Measurements from ENCODE around the gene NCKAP5L. TPM values are rescaled to one million over a fixed set of nuclear protein-coding genes. Genes with fewer than 3 reads are reported as not detected.

Gene NCKAP5L
- polyA plus RNA-seq, 3 donors, result 3.7 to 14.9 (median 6.8) TPM

DNA sequence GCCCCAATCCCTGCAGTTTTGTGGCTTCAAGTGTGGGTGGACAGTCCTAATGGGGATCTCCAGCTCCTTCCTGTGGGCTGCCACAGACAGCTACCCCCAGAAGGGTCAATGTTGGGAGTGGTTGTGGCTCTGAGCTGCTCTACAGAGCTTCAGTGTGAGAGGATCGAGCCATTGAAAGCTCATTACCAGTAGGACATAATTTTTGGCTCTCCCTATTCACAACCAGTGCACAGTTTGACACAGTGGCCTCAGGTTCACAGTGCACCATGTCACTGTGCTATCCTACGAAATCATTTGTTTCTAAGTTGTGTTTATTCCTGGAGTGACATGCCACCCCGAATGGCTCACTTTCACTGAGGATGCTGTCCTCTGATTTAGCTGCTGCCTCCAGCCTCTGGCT is 64.1 kb downstream of the NCKAP5L start:
- no peak overlapping the region for H3K4me3 Mint-ChIP-seq
- peak overlapping the region in 1 of 2 donors; percentile 55 for H3K27ac ChIP-seq (ENCODE audit: low read depth in 1 of 2, low read length in 2 of 2)
- whole genome bisulfite sequencing (ENCODE audit: insufficient coverage), result 71% methylated on average over 2 of the region's 3 CpGs
- no peak overlapping the region for H2AFZ ChIP-seq (ENCODE audit: insufficient read depth, low read depth, low read length, poor library complexity, severe bottlenecking)
- peaks cover 11% of the 10 kb centered on the region for H3K4me1 Mint-ChIP-seq
- TF ChIP-seq, protein P1, sequence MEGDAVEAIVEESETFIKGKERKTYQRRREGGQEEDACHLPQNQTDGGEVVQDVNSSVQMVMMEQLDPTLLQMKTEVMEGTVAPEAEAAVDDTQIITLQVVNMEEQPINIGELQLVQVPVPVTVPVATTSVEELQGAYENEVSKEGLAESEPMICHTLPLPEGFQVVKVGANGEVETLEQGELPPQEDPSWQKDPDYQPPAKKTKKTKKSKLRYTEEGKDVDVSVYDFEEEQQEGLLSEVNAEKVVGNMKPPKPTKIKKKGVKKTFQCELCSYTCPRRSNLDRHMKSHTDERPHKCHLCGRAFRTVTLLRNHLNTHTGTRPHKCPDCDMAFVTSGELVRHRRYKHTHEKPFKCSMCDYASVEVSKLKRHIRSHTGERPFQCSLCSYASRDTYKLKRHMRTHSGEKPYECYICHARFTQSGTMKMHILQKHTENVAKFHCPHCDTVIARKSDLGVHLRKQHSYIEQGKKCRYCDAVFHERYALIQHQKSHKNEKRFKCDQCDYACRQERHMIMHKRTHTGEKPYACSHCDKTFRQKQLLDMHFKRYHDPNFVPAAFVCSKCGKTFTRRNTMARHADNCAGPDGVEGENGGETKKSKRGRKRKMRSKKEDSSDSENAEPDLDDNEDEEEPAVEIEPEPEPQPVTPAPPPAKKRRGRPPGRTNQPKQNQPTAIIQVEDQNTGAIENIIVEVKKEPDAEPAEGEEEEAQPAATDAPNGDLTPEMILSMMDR (IDR thresholded peaks at IDR 0.05), result no peak
- H3K27me3 ChIP-seq (ENCODE audit: control insufficient read depth in 2 of 2, insufficient read depth in 2 of 2, low read length in 2 of 2), result no peaks in the 10 kb centered on the region
- no peak for DNase-seq
- no peaks in the 10 kb centered on the region for H3K4me1 ChIP-seq (ENCODE audit: control insufficient read depth in 1 of 2, insufficient read depth in 2 of 2, low read length in 2 of 2)
- H3K9me3 ChIP-seq (replicated peaks in 1 of 2; ENCODE audit: control insufficient read depth in 1 of 2, insufficient read depth in 1 of 2, low read length in 2 of 2), result no peaks in the 10 kb centered on the region
- peaks cover 0 to 5% (median 0%) of the 10 kb centered on the region in 3 donors for H3K27me3 Mint-ChIP-seq (ENCODE audit: low read depth in 3 of 3)
- H3K4me2 ChIP-seq (replicated peaks; ENCODE audit: extremely low read depth, low read length, poor library complexity, severe bottlenecking), result no peak overlapping the region
- no peak overlapping the region for H3K9ac ChIP-seq (ENCODE audit: insufficient read depth, low read length, poor library complexity, severe bottlenecking)
- no peak overlapping the region for H3K4me3 ChIP-seq (replicated peaks in 1 of 3; ENCODE audit: low read depth in 2 of 3, low read length in 3 of 3)
- peaks cover 0 to 2% (median 0%) of the 10 kb centered on the region in 7 donors for H3K9me3 Mint-ChIP-seq
- H3K36me3 ChIP-seq (replicated peaks in 1 of 2; ENCODE audit: control insufficient read depth in 1 of 2, insufficient read depth in 2 of 2, low read length in 2 of 2), result peaks cover 59 to 63% of the 10 kb centered on the region in 2 donors
- no peaks in the 10 kb centered on the region for H3K79me2 ChIP-seq (ENCODE audit: insufficient read depth, low read length)
- intact Hi-C loops (cut with micrococcal nuclease), result no loop called here
- H3K36me3 Mint-ChIP-seq, result peaks cover 54 to 62% of the 10 kb centered on the region in 2 donors
- peaks cover 50% of the 10 kb centered on the region for H4K20me1 ChIP-seq (ENCODE audit: insufficient read depth, low read length)
- H3K27ac Mint-ChIP-seq, result no peak overlapping the region

DNA sequence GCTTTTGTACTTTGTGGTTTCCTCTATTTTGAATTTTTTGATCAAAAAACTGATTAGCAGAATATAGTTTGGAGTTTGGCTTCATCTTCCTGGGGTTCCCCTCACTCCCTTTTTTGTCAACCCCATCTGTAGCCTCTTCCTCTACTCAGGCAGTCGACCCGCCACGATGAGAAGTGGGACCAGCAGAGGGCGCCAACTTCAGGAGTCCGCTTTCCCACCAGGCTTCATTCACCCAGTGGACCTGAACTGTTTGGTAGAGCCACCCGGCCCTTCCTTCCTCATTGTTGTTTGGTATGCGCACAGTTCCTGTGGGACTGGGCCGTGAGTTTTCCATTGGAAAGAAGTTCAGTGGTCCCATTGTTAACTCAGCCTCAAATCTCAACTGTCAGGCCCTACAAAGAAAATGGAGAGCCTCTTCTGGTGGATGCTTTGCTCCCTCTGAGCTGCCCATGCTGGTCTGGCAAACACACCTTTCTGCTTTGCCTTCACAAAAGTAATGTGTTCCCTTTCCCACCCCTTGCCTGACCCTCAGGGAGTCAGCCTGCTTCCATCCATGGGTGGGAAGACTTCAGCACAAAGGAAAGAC is 65.1 kb downstream of the NCKAP5L start:
- H3K9me3 ChIP-seq (replicated peaks in 1 of 2; ENCODE audit: control insufficient read depth in 1 of 2, insufficient read depth in 1 of 2, low read length in 2 of 2), result no peaks in the 10 kb centered on the region
- peaks cover 70 to 73% of the 10 kb centered on the region in 2 donors for H3K36me3 ChIP-seq (replicated peaks in 1 of 2; ENCODE audit: control insufficient read depth in 1 of 2, insufficient read depth in 2 of 2, low read length in 2 of 2)
- peak overlapping the region in 1 of 2 donors; percentile 55 for H3K27ac ChIP-seq (ENCODE audit: low read depth in 1 of 2, low read length in 2 of 2)
- TF ChIP-seq, protein P1 (IDR thresholded peaks at IDR 0.05), result peak; percentile 85
- DNase-seq, result peak; percentile 53 to 73 (median 71)
- WGBS (ENCODE audit: insufficient coverage), result 6% methylated on average over 8 of the region's 8 CpGs
- H4K20me1 ChIP-seq (ENCODE audit: insufficient read depth, low read length), result peaks cover 61% of the 10 kb centered on the region
- no peaks in the 10 kb centered on the region for H3K79me2 ChIP-seq (ENCODE audit: insufficient read depth, low read length)
- no peak overlapping the region for H3K4me2 ChIP-seq (replicated peaks; ENCODE audit: extremely low read depth, low read length, poor library complexity, severe bottlenecking)
- no peak overlapping the region for H2AFZ ChIP-seq (ENCODE audit: insufficient read depth, low read depth, low read length, poor library complexity, severe bottlenecking)
- H3K4me3 ChIP-seq (replicated peaks in 1 of 3; ENCODE audit: low read depth in 2 of 3, low read length in 3 of 3), result no peak overlapping the region
- intact Hi-C loops (cut with micrococcal nuclease), result no loop called here
- Mint-ChIP-seq H3K27me3 (ENCODE audit: low read depth in 3 of 3) (no peaks in the 10 kb centered on the region), H3K4me1 (peaks cover 11% of the 10 kb centered on the region), H3K36me3 (peaks cover 64 to 72% of the 10 kb centered on the region in 2 donors), H3K27ac (peak overlapping the region in 5 of 7 donors; percentile 40 to 71 (median 62)), H3K9me3 (peaks cover 0 to 2% (median 0%) of the 10 kb centered on the region in 7 donors), H3K4me3 (peak overlapping the region in 1 of 2 donors; percentile 24)
- H3K9ac ChIP-seq (ENCODE audit: insufficient read depth, low read length, poor library complexity, severe bottlenecking), result no peak overlapping the region
- no peaks in the 10 kb centered on the region for H3K27me3 ChIP-seq (ENCODE audit: control insufficient read depth in 2 of 2, insufficient read depth in 2 of 2, low read length in 2 of 2)
- no peaks in the 10 kb centered on the region for H3K4me1 ChIP-seq (ENCODE audit: control insufficient read depth in 1 of 2, insufficient read depth in 2 of 2, low read length in 2 of 2)

Measured in CD14-positive monocyte (primary cell).